HG02642 (cell line): ENCODE measurements around the gene GPATCH1.

Source experiments
- ATAC-seq: cut with Tn5 transposase; IDR thresholded peaks from one replicate; pipeline ENCODE4 v1.9.1; 2021; ENCODE audit warnings: mild to moderate bottlenecking; ENCODE audit not compliant: unreplicated experiment, poor library complexity

Gene GPATCH1

DNA sequence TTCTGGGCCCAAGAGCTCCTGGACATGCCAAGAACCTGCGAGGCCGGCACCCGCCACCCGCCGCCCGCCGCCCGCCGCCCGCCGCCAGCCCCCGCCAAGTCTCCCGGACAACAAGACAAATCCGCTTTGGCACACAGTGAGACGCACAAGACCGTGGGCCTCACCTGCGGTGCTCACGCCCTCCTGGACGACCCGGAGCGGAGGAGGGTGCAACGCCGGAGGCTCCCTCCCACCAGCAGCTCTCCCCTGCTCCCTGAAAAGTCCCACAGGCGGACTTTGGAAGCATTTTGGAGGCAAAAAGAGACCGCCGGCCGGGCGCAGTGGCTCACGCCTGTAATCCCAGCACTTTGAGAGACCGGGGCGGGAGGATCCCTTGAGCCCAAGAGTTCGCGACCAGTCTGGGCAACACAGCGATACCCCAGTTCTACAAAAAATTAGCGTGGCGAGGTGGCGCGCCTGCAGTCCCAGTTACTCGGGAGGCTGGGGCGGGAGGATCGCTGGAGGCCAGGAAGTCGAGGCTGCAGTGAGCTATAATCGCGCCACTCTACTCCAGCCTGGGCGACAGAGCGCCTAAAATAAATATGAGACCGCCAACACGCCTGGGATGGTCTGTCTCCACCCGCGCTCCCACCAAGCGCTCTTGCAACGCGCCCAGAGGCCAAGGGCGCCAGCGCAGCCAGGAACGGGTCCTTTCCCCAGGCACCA, 17.1 kb upstream of the GPATCH1 start:
- ATAC-seq, result no peak

DNA sequence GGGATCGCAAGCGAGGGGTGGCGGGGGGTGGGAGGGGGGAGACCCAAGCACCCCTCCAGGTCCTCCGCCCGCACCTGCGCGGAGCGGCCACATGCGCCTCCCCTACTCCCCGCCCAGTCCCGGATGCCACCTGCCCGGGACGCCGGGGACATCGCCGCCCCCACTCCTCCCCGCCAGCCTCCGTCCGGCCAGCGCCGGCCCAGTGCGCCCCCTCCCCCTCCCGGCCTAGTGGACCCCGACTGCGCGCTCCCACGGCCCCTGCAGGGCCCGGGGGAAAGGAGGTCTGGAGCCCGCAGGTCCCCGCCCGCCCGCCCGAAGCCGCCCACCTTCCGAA, 16.6 kb upstream of the GPATCH1 start:
- peak; percentile 56 for ATAC-seq

DNA sequence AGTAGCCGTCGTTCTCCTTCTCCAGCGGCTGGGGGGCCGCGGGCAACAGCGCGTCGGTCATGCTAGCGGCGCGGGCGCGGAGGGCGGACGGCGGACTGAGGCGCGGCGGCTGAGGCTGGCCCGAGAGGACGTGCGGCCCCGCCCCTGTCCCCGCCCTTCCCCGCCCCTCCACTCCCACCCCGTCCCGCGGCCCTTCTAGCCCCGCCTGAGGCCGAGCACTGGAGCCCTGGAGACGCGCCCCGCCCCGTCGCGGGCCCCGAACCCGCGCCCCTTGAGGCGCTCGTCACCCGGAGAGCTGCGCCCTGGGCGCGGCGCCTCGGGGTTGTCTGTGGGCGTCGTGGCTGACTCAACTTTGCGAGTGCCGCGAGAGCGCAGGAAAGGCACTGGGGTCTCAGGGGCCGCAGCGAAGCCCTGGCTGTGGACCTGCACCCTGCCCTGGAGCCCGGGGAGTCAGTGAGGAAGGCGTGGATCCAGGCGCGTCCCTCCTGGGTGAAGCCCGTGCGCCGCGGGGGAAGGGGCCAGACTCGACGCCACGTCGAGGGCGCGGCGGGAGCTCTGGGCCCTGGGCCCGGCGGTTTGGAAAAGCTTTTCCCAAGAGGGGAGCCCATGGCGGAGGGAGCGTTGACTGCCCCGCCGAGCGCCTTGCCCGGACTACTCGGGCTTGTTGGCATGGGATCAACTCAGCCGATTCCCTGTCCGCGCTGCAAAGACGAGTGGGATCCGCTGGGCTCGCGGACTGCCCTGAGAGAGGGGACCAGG, 16.0 kb upstream of the GPATCH1 start, which contains the start of gene RHPN2:
Gene RHPN2, minus strand, starts transcription at position 97 of the 759 bp plus-strand sequence. Its CDS starts 36 bp downstream, at position 61.
- peak; percentile 82 for ATAC-seq

DNA sequence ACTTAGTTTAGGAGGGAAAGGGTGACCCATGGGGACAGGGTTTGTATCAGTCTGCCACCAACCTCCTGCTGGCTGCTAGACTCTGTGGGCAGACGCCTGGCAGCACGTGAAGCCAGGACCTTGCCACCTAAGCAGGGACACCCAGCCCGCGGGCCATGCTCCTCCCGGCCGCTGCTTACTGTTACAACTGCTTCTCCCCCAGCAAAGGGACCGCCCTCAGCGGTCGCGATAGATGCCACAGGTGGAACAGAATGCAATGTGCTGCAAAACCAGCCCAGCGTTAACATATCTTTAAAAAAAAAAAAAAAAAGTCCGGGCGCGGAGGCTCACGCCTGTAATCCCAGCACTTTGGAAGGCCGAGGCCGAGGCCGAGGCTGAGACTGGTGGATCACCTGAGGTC, 14.4 kb upstream of the GPATCH1 start:
- no peak for ATAC-seq

DNA sequence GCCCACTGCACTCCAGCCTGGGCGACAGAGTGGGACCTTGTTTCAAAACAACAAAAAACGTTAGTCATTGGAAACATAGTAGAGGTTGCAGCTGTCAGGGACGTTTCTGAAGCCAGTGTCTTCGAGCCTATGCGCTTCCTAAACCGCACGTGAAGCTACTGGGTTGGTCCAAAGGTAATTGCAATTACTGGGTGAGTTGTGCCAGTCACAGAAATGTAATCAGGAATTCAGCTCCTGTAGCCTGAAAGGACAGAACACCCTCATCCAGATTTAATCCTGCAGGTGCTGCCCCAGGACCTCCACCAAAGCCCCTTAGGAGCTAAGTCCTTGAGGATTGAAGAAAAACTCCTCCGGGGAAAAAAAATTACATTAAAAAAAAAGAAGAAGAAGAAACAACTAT, 13.9 kb upstream of the GPATCH1 start:
- ATAC-seq, result no peak

DNA sequence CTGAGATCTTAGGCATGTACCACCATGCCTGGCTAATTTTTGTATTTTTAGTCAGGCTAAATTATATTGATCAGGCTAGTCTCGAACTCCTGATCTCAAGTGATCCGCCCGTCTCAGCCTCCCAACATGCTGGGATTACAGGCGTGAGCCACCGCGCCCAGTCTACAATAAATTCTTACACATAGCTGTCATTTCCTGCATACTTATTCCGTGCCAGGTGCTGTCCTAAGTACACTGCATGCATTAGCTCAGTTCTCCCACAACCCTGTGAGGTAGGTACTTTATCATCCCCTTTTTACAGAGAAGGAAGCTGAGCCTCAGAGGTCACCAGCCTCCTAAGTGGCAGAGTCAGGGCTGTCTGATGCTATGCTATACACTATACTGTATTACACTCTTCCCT, 9.1 kb upstream of the GPATCH1 start:
- ATAC-seq, result no peak

DNA sequence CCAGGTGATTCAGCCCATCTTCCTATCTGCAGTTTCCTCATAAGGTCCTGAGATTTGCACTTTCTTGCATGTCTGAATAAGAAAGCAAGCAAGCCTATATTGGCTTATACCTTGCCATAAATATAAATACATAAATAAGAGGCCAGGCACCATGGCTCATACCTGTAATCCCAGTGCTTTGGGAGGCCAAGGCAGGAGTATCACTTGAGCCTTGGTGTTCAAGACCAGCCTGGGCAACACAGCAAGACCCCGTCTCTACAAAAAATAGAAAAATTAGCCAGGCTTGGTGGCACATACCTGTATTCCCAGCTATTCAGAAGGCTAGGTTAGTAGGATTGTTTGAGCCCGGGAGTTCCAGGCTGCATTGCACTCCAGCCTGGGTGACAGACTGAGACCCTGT, 5.5 kb upstream of the GPATCH1 start:
- ATAC-seq, result no peak

DNA sequence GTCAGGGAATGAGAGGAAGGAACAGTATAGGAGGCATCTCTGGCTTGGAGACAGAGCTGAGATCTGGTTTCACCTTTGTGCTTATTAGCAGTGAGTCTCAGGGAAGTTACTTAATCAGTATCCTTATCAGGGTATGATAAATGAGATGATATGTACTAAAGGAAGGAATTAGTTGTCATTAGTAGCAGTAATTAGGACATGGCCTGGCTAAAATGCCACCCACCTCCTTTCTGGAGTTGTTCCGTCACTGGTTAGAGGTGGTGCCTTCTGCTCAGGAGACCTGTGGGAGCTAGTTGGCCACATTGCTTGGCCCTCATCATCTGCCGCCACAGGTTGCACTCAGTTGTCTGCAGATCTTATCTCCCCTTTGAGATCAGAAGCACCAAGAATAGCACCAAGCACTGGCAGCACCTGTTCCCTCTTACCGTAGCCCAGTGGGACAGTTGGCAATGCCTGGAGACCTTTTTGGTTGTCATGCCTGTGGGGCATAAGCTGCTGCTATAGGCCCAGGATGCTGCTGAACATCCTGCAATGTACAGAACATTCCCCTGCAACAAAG, 4.7 kb downstream of the GPATCH1 start:
- no peak for ATAC-seq

DNA sequence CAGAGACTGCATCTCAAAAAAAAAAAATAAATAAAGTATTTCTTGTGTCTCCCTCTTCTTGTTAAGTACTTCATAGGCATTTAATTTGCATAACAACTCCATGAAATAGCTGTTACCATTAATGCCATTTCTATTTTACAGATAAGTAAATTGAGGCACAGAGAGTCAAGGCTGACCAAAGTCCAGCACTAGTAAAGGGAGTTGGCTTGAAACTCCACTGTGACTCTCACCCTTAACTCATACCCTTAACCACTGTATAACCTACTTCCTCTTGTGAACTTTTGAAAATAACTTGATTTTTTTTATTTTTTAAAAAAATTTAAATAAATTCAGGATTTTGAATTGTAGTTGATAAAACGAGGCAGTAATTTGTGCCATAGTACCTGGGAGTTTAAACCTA, 6.0 kb downstream of the GPATCH1 start:
- ATAC-seq, result no peak

DNA sequence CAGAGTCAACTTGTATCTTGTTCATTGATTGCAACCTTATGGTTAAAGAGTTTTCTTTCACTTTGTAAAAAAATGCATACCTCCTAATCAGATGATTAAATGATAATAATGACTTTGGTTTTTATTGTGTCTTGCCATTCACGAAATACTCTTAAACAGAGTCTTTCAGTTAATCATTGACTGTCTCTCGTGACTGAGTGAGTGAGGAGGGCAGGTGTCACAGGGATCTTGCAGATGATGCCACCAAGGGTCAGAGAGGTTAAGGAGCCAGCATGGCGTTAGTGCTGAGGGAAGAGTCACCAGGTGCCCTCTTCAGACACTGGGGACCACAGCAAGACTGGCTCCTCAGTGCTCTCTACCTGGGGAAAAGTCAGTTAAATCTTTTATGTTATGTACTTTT, 8.0 kb downstream of the GPATCH1 start:
- no peak for ATAC-seq

DNA sequence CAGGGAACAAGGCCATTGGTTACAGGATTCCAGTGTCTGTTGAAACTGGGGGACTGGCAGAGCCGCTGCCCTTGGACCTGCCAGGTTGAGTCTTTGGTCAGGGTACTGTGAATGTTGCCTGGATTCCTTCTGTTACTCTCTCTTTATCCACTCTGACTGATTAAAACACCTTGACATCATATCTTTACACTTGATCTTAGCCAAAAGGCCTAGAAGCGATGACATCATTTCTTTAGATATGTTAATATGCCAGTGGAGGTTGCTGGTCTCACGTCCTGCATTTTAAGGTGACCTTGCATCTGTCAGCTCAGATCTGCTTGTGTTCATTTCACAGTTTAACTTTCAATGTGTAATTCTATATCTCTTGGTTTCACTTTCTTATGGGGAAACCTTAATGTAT, 9.2 kb downstream of the GPATCH1 start:
- no peak for ATAC-seq

DNA sequence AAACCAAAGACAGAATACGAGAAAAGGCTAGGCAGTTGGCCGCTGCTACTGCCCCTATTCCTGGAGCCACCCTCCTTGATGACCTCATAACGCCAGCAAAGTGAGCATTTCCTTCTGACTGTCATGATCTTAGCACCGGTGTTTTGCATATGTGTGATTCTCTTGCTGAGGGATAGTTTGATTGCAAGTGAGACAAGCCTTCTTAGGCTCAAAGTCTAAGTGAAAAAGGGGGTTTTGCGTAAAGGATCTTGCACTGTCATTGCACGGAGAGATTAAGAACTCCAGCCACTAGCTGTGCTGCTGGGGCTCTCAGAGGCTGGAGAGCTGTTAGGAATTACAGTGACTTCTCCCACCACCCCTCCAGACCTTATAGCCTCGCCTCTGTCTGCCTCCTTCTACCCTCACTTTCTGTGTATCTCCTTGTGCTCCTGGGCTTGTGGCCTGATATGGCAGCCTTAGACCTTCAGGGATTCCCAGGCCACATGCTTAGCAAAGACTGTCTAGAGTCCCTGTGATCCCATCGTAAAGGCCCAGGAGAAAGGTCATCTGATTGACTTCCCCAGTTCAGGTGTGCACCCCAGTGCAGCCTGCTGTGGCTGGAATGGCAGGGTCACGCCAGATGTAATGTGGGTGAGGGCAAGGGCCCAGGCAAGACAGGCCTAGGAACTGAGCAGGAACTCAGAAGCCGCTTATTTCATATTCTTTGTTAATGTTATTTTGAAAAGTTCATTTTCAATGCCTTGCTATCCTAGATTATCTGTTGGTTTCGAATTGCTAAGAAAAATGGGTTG, 12.6 kb downstream of the GPATCH1 start:
- no peak for ATAC-seq

DNA sequence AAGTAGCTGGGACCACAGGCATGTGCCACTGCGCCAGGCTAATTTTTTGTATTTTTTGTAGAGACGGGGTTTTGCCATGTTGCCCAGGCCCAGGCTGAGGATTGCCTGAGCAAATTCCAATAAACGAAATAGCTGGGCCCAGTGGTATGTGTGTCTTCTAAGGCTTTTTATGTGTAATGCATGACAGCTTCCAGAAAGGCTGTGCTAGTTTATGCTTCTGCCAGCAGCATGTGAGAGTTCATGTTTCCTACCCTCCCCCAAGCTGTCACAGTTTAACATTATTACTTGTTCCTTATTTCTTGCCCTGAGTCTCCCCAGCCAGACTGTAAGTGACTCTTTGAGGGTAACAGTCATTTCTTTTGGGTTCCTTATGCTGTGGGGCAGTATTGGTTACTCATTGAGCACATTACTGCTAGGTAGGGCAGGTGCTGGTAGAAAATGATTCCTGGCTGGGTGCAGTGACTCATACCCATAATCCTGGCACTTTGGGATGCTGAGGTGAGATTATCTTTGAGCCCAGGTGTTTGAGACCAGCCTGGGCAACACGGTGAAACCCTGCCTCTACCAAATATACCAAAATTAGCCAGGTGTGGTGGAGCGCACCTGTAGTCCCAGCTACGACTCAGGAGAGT, 13.6 kb downstream of the GPATCH1 start:
- no peak for ATAC-seq

DNA sequence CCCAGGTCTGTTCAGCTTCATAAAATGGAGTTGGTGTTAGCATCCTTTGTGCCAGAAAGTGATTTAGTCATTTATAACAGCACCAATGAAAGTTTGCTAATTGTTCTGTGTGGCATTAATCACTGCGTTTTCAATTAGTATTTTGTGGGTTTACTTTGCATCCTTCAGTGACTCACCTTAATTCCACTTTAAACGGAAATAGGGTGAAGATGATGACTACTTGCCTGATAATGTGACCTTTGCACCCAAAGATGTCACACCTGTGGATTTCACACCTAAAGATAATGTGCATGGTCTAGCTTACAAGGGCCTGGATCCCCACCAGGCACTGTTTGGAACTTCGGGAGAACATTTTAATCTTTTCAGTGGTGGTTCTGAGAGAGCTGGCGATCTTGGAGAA, 15.0 kb downstream of the GPATCH1 start:
- no peak for ATAC-seq

DNA sequence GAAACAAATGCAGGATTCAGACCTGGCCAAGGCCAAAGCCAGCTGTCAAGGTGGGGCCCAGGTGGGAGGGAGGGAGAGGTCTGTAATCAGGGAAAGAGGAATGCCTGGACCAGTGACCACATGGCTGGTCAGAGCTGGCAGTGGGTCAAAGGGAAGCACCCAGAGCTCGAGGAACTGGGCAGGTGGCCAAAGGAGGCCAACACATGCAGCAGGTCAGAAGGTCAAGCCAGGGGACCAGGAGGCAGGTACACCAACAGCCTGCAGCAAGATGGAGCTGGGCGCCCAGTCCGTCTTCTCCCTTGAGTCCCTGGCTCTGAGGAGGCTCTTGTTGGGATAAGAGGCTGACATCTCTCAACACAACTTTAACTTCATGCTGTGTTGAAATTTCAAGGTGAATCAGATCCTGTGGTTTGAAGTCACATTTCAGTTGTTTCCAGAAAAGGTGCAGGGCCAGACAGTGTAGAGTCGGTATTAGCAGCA, 17.1 kb downstream of the GPATCH1 start:
- no peak for ATAC-seq

DNA sequence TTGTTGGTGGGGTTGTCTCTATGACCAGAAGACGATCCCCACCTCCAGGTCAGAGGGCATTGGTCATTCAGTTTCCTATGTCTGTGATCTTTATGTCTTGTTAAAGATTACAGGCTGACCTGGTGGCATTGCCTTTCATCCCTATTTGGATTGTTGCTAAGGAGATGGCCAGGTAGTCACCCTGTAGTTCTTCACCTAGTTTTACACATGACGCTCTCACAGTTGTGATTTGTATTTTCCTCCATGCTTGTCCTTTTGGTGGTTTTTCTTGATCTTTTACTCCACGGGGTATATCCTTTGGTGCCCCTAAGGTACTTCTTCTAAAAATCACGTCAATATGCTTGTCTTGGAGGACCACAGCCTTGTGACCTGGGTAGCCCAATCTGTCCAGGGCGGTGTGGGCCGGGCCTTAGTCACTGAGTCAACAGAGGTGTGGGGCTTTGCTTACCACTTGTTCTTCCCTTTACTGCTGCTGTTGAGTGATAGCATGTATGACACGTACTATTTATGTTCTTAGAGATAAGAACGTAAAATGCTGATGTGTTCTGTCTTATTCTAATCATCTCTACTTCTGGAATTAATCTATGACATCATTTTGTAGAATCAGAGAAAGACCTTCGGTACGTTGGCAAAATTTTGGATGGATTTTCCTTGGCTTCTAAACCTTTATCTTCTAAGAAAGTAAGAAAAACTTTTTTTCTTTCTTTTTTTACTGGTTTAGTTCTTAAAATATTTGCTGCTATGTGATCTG, 20.1 kb downstream of the GPATCH1 start:
- no peak for ATAC-seq

DNA sequence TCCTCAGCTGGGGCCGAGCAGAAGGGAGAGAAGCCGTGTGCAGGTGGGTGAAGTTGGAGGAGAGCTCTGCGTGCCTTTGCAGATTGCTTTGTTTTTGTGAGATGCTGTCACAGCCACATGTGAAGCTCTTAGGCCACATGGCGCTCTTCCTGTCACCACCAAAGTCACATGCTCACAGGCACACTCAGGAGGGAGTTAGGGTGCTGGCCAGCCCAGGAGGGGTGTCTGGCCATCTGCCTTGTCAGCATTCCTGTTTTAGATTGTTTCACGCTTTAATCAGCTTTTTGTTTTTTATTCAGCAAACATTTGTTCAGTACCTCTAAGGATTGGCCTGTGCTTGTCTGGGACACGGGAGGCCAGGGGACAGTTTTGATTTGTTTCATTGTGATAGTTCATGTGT, 21.9 kb downstream of the GPATCH1 start:
- ATAC-seq, result no peak

DNA sequence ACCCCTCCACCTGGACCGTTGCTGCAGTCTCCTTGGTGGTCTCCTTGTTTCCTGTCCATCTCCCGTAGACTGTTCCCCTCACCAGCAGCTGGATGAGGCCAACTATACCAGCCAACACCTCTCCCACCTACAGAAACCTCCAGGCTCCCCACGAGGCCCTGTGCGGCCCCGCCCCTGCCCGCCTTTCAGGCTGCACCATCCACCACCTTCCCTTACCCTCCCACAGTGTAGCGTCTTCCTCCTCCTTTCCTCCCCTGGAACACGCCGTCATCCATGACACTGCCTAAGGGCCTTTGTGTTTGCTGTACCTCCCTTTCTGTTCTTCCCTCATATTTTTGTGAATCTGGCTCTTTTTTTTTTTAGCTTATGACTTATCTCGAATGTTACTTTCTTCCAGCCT, 27.2 kb downstream of the GPATCH1 start:
- ATAC-seq, result no peak

DNA sequence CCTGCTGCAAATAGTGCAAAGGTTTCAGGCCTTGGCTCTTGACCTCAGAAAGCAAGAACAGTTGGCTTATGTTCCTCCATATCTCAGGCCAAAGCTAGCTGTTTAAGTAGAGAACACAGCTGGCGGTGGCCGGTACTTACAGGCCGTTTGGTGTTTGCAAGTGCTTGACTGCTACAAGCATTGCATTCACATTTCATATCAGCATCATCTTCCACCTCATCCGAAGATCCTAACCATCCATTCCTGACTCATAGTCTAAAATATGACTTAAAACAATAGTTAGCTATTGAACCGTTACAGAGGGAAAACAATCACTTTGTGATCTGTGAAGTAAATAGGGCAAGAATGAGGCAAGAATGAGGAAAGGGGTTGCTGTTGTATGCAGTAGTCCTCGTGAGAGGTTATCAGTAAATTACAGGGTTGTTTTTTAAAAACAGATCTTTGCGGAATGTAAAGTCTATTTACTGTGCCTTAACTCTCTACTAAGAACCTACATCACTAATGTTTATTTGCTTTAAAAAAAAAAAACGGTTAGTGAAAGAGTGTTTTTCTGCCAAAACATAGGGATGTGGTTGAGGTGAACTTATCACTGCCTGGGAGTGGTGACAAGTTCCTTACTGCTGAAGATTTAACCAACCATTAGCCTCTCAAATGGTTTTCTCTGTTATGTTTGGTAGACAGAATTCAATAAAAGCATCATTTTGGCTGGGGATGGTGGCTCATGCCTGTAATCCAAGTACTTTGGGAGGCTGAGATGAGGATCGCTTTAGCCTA, 29.3 kb downstream of the GPATCH1 start:
- no peak for ATAC-seq
